ENCODE results near the gene TNKS1BP1. TPM values are rescaled to one million over a fixed set of nuclear protein-coding genes. Genes with fewer than 3 reads are reported as not detected.
A peak's percentile ranks its signal among the peaks of the same experiment; 100 is the strongest.

TNKS1BP1 gene
- total RNA-seq, 4 donors from 2014 or later = 52.3 to 106 (median 85.2) TPM

GRCh38 chr11:57354699-57355098 lies 29.9 kb upstream of the TNKS1BP1 start:
- no peak overlapping the region for H3K27ac ChIP-seq
- no peaks in the 10 kb centered on the region for H3K27me3 ChIP-seq
- TF ChIP-seq CTCF (IDR thresholded peaks at IDR 0.05) (no peak), POLR2A (IDR thresholded peaks at IDR 0.05) (no peak)
- intact Hi-C loops (cut with DNase I) = no loop called here
- WGBS, 2 donors = 89 to 90% methylated on average over 6 of the region's 6 CpGs
- H3K4me1 ChIP-seq = peaks cover 0 to 3% of the 10 kb centered on the region in 2 donors
- H3K4me3 ChIP-seq (replicated peaks in 1 of 3) = no peak overlapping the region
- no peaks in the 10 kb centered on the region for H3K36me3 ChIP-seq
- no peaks in the 10 kb centered on the region for H3K9me3 ChIP-seq
- DNase-seq = no peak

- DNase-seq = no peak
- TF ChIP-seq POLR2A (IDR thresholded peaks at IDR 0.05) = no peak
- TF ChIP-seq CTCF (IDR thresholded peaks at IDR 0.05) = no peak
- WGBS, 2 donors = 77% methylated on average over 4 of the region's 4 CpGs
- H3K27ac ChIP-seq = no peak overlapping the region
- no peak overlapping the region for H3K4me3 ChIP-seq (replicated peaks in 1 of 3)
- H3K9me3 ChIP-seq = no peaks in the 10 kb centered on the region
- no peaks in the 10 kb centered on the region for H3K36me3 ChIP-seq
- H3K27me3 ChIP-seq = no peaks in the 10 kb centered on the region
- intact Hi-C loops (cut with DNase I) = no loop called here
- peaks cover 0 to 6% of the 10 kb centered on the region in 2 donors for H3K4me1 ChIP-seq
Measured at GRCh38 chr11:57353852-57354251, 29.1 kb upstream of the TNKS1BP1 start.

GRCh38 chr11:57353446-57353845 lies 28.7 kb upstream of the TNKS1BP1 start:
- H3K9me3 ChIP-seq = no peaks in the 10 kb centered on the region
- WGBS, 2 donors = 75 to 78% methylated on average over 4 of the region's 4 CpGs
- no peaks in the 10 kb centered on the region for H3K27me3 ChIP-seq
- no peak for DNase-seq
- TF ChIP-seq CTCF (IDR thresholded peaks at IDR 0.05) = no peak
- TF ChIP-seq POLR2A (IDR thresholded peaks at IDR 0.05) = no peak
- intact Hi-C loops (cut with DNase I) = no loop called here
- H3K4me3 ChIP-seq (replicated peaks in 1 of 3) = no peak overlapping the region
- no peaks in the 10 kb centered on the region for H3K36me3 ChIP-seq
- H3K4me1 ChIP-seq = peaks cover 0 to 6% of the 10 kb centered on the region in 2 donors
- no peak overlapping the region for H3K27ac ChIP-seq

DNA sequence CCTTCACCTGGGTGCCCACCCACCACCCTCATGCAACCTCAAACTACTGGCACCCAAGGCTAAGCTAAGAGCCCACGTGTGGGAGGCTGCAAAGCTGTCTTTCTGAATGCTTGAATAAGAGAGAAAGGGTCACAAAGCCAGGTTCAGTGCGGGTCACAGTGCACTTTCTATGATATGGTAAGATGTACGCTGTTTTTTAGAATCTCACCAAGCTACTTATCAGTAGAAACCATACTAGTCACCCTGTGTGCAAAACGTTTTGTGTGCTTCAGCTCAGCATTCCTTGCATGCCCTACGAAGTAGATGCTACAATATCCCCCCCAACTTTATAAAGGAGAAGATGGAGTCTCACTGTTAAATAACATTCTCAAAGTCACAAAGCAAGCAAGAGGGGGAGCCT lies 28.3 kb upstream of the TNKS1BP1 start:
- intact Hi-C loops (cut with DNase I) = no loop called here
- 72 to 77% methylated on average over 5 of the region's 5 CpGs for WGBS, 2 donors
- TF ChIP-seq POLR2A (IDR thresholded peaks at IDR 0.05) (no peak), CTCF (IDR thresholded peaks at IDR 0.05) (no peak)

DNA sequence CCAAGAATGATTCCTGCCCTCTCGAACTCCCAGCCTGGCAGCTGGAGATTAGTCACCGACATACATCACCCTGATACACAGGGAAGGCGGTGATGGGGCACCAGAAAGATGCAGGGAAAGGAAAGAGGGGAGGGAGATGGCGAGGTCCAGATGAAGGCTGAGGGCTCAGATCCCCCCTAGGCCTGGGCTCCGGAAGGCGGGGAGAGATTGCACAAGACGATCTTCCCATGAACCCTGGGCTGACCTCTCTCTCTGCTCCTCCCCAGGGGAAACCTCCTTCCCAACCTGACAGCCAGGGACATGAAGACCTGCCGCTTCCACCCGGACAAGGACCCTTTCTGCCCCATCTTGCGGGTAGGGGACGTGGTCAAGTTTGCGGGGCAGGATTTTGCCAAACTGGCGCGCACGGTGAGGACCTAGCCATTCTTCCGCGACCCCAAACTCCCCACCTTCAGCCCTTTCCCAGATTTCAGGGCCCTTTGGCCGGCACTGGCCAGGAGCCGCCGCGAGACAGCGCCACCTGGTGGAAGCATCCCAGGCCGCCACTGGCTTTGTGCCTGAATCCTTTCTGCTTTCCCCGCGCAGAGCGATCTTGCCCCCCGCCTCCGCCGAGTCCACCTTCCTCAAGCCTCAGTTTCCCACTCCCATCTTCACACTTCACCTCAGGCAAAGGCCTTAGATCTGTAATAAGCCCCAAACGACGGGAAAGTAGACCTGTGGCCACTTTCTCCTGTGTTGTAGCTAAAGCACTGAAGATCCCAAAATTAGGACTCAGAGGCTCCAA lies 24.9 kb upstream of the TNKS1BP1 start:
- no peaks in the 10 kb centered on the region for H3K36me3 ChIP-seq
- no peak overlapping the region for H3K4me3 ChIP-seq (replicated peaks in 1 of 3)
- no peak for TF ChIP-seq POLR2A (IDR thresholded peaks at IDR 0.05)
- TF ChIP-seq CTCF (IDR thresholded peaks at IDR 0.05) = peak; percentile 66 to 89 (median 72)
- DNase-seq = peak; percentile 57 to 66
- no peaks in the 10 kb centered on the region for H3K27me3 ChIP-seq
- peaks cover 0 to 6% of the 10 kb centered on the region in 2 donors for H3K4me1 ChIP-seq
- intact Hi-C loops (cut with DNase I) = loop anchor here (5.0 to 10.0 kb wide), 2 partner anchors 133 to 295 kb away; partner anchors contain the start of gene YPEL4
- no peaks in the 10 kb centered on the region for H3K9me3 ChIP-seq
- H3K27ac ChIP-seq = no peak overlapping the region
- WGBS, 2 donors = 25 to 26% methylated on average over 29 to 31 of the region's 31 CpGs

More for the DNA sequence above, 28.3 kb upstream of the TNKS1BP1 start:
- H3K4me3 ChIP-seq (replicated peaks in 1 of 3) = no peak overlapping the region
- peaks cover 0 to 6% of the 10 kb centered on the region in 2 donors for H3K4me1 ChIP-seq
- H3K9me3 ChIP-seq = no peaks in the 10 kb centered on the region
- H3K27ac ChIP-seq = no peak overlapping the region
- H3K36me3 ChIP-seq = no peaks in the 10 kb centered on the region
- H3K27me3 ChIP-seq = no peaks in the 10 kb centered on the region
- no peak for DNase-seq

Measured in thyroid gland (tissue), 4 donors.